HepG2 (cell line): ENCODE data around the gene NFE2L2. TPM values are rescaled to one million over a fixed set of nuclear protein-coding genes. Genes with fewer than 3 reads are reported as not detected.

Experiments used
- CBX5 ChIP-seq: sonication (generic); formaldehyde crosslinking; IDR thresholded peaks from 2 replicates; pipeline ENCODE4 v1.4.0; 2020; ENCODE audit warnings: missing genetic modification reagents, borderline replicate concordance
- FOXA1 ChIP-seq, 2 experiments: fragments of 450-650 bp in 1 of 2; sonication (generic) in 1 of 2; formaldehyde crosslinking in 1 of 2; IDR thresholded peaks; 2 replicates each; pipeline versions ENCODE4 v1.4.0 to v1.6.1; 2016 to 2020; ENCODE audit warnings: missing genetic modification reagents in 1 of 2
- HNF4G ChIP-seq, 2 experiments: sonication (generic) in 1 of 2; formaldehyde crosslinking in 1 of 2; IDR thresholded peaks; 2 replicates each; pipeline versions ENCODE4 v1.4.0 to v1.6.1; 2011 to 2020; ENCODE audit warnings: borderline replicate concordance in 2 of 2, low read depth in 2 of 2, mild to moderate bottlenecking in 2 of 2, low read length in 1 of 2, missing genetic modification reagents in 1 of 2, moderate library complexity in 1 of 2
- KLF6 ChIP-seq: IDR thresholded peaks from 2 replicates; pipeline ENCODE4 v1.8.0; 2016; ENCODE audit warnings: missing biosample characterization, missing genetic modification reagents
- NCOA2 ChIP-seq: sonication (generic); formaldehyde crosslinking; IDR thresholded peaks from 2 replicates; pipeline ENCODE4 v1.8.0; 2022; ENCODE audit warnings: inconsistent platforms
- NFKB2 ChIP-seq: sonication (generic); formaldehyde crosslinking; IDR thresholded peaks from 2 replicates; pipeline ENCODE4 v1.4.0; 2020; ENCODE audit warnings: missing genetic modification reagents, borderline replicate concordance
- NKX3-1 ChIP-seq: sonication (generic); formaldehyde crosslinking; IDR thresholded peaks from 2 replicates; pipeline ENCODE4 v1.5.0; 2020; ENCODE audit warnings: missing genetic modification reagents
- PHF21A ChIP-seq: sonication (generic); formaldehyde crosslinking; IDR thresholded peaks from 2 replicates; pipeline ENCODE4 v1.5.0; 2020; ENCODE audit warnings: mild to moderate bottlenecking, missing genetic modification reagents
- SOX6 ChIP-seq, 2 experiments: fragments of 450-650 bp in 1 of 2; sonication (generic) in 1 of 2; formaldehyde crosslinking in 1 of 2; IDR thresholded peaks; 2 replicates each; pipeline versions ENCODE4 v1.4.0 to v1.6.1; 2017 to 2020; ENCODE audit warnings: antibody characterized with exemption in 1 of 2, mild to moderate bottlenecking in 1 of 2, missing genetic modification reagents in 1 of 2
- ZFP41 ChIP-seq: sonication (generic); formaldehyde crosslinking; IDR thresholded peaks from 2 replicates; pipeline ENCODE4 v1.4.0; 2020; ENCODE audit warnings: mild to moderate bottlenecking, missing genetic modification reagents, borderline replicate concordance
- ZFP62 ChIP-seq: sonication (generic); formaldehyde crosslinking; IDR thresholded peaks from 2 replicates; pipeline ENCODE4 v1.4.0; 2020; ENCODE audit warnings: missing genetic modification reagents
- ZNF629 ChIP-seq: sonication (generic); formaldehyde crosslinking; conservative IDR thresholded peaks from 2 replicates; pipeline ENCODE4 v1.5.0; 2020; ENCODE audit warnings: missing genetic modification reagents
- ZNF761 ChIP-seq: sonication (generic); formaldehyde crosslinking; conservative IDR thresholded peaks from 2 replicates; pipeline ENCODE4 v1.4.0; 2020; ENCODE audit warnings: mild to moderate bottlenecking, missing genetic modification reagents
- ZNF788 ChIP-seq: sonication (generic); formaldehyde crosslinking; IDR thresholded peaks from 2 replicates; pipeline ENCODE4 v1.5.0; 2020; ENCODE audit warnings: mild to moderate bottlenecking, missing genetic modification reagents, borderline replicate concordance
- polyA plus RNA-seq, 8 experiments: library from polyadenylated mRNA; depleted of rRNA in 3 of 8; stranded (reverse) in 7 of 8; unstranded in 1 of 8; fragments of >200 nt; fragmentation: Illumina TruSeq in 4 of 8; extraction: Trizol in 4 of 8; gene quantifications; 2 replicates each; pipeline versions ENCODE4 v1.2.1 to v1.2.3, GENCODE V29; 2011 to 2016; ENCODE audit warnings: low read depth in 4 of 8, missing spikeins in 1 of 8, mixed read lengths in 1 of 8; ENCODE audit not compliant: insufficient read depth in 1 of 8
- total RNA-seq, 5 experiments: library from RNA; depleted of rRNA; stranded (reverse); fragments of >200 nt; fragmentation: Illumina TruSeq; extraction: Trizol; gene quantifications; 2 replicates each; pipeline ENCODE4 v1.2.3, GENCODE V29; 2016; ENCODE audit warnings: low read depth in 1 of 5
- TF ChIP-seq, protein P1 (sequence below): sonication (generic); formaldehyde crosslinking; IDR thresholded peaks from 2 replicates; pipeline ENCODE4 v1.5.1; 2020; ENCODE audit warnings: mild to moderate bottlenecking, missing genetic modification reagents, borderline replicate concordance
- TF ChIP-seq, protein P2 (sequence below): sonication (generic); formaldehyde crosslinking; IDR thresholded peaks from 2 replicates; pipeline ENCODE4 v1.9.0; 2021; ENCODE audit warnings: missing genetic modification reagents, mild to moderate bottlenecking, borderline replicate concordance
- TF ChIP-seq, protein P3 (sequence below): sonication (generic); formaldehyde crosslinking; IDR thresholded peaks from 2 replicates; pipeline ENCODE4 v1.4.0; 2020; ENCODE audit warnings: missing genetic modification reagents
- TF ChIP-seq, protein P4 (sequence below): sonication (generic); formaldehyde crosslinking; IDR thresholded peaks from 2 replicates; pipeline ENCODE4 v1.4.0; 2020; ENCODE audit warnings: mild to moderate bottlenecking, low read depth, missing genetic modification reagents
- TF ChIP-seq, protein P5 (sequence below): sonication (generic); formaldehyde crosslinking; IDR thresholded peaks from 2 replicates; pipeline ENCODE4 v1.4.0; 2020; ENCODE audit warnings: mild to moderate bottlenecking, low read depth, missing genetic modification reagents

NFE2L2 gene
- total and polyA plus RNA-seq, 2 of the 13 experiments (the other 11 are each of a cell fraction or from before 2014, with no cell fraction given) = 84.6 to 215 TPM

DNA sequence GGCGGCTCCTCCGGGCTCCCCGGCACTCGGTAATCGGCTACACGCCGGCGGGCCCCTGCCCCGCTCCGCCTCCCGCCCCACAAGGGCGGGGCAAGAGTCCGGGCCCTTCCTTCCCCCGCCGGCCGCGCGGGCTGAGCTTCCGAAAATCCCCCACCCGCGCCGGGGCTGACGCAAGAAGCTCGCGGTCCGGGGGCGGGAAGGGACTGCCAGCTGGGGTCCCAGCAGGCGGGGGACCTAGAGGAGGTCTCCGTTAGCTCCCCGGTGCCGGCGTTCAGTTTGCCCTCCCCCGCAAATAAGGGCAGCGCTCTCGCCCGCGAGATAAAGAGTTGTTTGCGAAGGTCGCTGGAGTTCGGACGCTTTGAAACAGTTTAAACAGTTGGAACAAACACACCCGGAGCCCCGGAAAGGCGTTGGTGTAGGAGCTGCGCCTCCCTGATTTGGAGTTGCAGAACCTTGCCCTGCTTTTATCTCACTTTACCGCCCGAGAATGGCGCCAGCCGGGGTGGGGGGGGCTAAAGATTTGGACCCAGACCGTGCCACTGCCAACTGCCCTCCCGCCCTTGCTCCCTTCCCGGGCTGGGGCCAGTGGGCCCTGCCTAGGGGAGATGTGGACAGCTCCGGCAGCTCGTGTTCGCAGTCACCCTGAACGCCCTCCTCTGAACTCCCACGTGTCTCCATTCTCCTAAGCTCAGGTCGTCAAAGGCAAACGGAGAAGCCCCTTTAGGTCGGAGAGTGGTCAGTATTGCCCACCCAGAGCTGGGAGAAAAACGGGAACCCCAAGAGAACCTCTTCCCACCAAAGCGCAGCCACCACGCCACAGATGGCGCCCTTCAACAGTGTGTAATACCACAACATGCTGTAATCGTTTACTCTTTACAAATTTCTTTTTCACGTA is at the start of gene NFE2L2 (continued):
- TF ChIP-seq, protein P1, sequence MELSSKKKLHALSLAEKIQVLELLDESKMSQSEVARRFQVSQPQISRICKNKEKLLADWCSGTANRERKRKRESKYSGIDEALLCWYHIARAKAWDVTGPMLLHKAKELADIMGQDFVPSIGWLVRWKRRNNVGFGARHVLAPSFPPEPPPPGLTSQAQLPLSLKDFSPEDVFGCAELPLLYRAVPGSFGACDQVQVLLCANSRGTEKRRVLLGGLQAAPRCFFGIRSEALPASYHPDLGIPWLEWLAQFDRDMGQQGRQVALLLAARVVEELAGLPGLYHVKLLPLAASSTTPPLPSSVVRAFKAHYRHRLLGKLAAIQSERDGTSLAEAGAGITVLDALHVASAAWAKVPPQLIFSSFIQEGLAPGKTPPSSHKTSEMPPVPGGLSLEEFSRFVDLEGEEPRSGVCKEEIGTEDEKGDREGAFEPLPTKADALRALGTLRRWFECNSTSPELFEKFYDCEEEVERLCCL (CRISPR knock-in tag) = no peak; the same call in 1 of the 2 replicates
- peak; percentile 44 for TF ChIP-seq ZNF629 (CRISPR knock-in tag)
- TF ChIP-seq, protein P2, sequence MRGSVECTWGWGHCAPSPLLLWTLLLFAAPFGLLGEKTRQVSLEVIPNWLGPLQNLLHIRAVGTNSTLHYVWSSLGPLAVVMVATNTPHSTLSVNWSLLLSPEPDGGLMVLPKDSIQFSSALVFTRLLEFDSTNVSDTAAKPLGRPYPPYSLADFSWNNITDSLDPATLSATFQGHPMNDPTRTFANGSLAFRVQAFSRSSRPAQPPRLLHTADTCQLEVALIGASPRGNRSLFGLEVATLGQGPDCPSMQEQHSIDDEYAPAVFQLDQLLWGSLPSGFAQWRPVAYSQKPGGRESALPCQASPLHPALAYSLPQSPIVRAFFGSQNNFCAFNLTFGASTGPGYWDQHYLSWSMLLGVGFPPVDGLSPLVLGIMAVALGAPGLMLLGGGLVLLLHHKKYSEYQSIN (CRISPR knock-in tag) = no peak
- peak; percentile 78; the same call in 1 of the 2 replicates for TF ChIP-seq ZNF788 (CRISPR knock-in tag)
- TF ChIP-seq, protein P3, sequence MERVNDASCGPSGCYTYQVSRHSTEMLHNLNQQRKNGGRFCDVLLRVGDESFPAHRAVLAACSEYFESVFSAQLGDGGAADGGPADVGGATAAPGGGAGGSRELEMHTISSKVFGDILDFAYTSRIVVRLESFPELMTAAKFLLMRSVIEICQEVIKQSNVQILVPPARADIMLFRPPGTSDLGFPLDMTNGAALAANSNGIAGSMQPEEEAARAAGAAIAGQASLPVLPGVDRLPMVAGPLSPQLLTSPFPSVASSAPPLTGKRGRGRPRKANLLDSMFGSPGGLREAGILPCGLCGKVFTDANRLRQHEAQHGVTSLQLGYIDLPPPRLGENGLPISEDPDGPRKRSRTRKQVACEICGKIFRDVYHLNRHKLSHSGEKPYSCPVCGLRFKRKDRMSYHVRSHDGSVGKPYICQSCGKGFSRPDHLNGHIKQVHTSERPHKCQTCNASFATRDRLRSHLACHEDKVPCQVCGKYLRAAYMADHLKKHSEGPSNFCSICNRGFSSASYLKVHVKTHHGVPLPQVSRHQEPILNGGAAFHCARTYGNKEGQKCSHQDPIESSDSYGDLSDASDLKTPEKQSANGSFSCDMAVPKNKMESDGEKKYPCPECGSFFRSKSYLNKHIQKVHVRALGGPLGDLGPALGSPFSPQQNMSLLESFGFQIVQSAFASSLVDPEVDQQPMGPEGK (CRISPR knock-in tag) = peak; percentile 99
- TF ChIP-seq CBX5 (CRISPR knock-in tag) = peak; percentile 70
- TF ChIP-seq ZFP41 = no peak
- TF ChIP-seq, protein P4, sequence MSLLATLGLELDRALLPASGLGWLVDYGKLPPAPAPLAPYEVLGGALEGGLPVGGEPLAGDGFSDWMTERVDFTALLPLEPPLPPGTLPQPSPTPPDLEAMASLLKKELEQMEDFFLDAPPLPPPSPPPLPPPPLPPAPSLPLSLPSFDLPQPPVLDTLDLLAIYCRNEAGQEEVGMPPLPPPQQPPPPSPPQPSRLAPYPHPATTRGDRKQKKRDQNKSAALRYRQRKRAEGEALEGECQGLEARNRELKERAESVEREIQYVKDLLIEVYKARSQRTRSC (CRISPR knock-in tag) = no peak
- peak; percentile 74; the same call in 1 of the 2 replicates for TF ChIP-seq NFKB2 (CRISPR knock-in tag)
- peak; percentile 93 for TF ChIP-seq NCOA2 (CRISPR knock-in tag)
- no peak for TF ChIP-seq FOXA1 (IDR thresholded peaks at IDR 0.05)
- TF ChIP-seq FOXA1 (CRISPR knock-in tag; IDR thresholded peaks at IDR 0.05) = peak; percentile 89
- peak; percentile 89 for TF ChIP-seq HNF4G (IDR thresholded peaks at IDR 0.05; ENCODE audit: borderline replicate concordance, low read depth, low read length)
- peak; percentile 87 for TF ChIP-seq HNF4G (CRISPR knock-in tag; IDR thresholded peaks at IDR 0.05; ENCODE audit: borderline replicate concordance, low read depth)
- TF ChIP-seq KLF6 (CRISPR knock-in tag) = peak; percentile 78; the same call in 1 of the 2 replicates
- TF ChIP-seq, protein P5, sequence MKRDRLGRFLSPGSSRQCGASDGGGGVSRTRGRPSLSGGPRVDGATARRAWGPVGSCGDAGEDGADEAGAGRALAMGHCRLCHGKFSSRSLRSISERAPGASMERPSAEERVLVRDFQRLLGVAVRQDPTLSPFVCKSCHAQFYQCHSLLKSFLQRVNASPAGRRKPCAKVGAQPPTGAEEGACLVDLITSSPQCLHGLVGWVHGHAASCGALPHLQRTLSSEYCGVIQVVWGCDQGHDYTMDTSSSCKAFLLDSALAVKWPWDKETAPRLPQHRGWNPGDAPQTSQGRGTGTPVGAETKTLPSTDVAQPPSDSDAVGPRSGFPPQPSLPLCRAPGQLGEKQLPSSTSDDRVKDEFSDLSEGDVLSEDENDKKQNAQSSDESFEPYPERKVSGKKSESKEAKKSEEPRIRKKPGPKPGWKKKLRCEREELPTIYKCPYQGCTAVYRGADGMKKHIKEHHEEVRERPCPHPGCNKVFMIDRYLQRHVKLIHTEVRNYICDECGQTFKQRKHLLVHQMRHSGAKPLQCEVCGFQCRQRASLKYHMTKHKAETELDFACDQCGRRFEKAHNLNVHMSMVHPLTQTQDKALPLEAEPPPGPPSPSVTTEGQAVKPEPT (CRISPR knock-in tag) = no peak
- TF ChIP-seq ZFP62 (CRISPR knock-in tag) = 0 out of 2 replicates have a peak, but pooled peaks have one; percentile 81
- no peak; the same call in 1 of the 2 replicates for TF ChIP-seq NKX3-1 (CRISPR knock-in tag)
- TF ChIP-seq PHF21A (CRISPR knock-in tag) = peak; percentile 98
- TF ChIP-seq SOX6 (IDR thresholded peaks at IDR 0.05) = no peak
- TF ChIP-seq SOX6 (CRISPR knock-in tag; IDR thresholded peaks at IDR 0.05) = peak; percentile 97
- peak; percentile 71 for TF ChIP-seq ZNF761 (CRISPR knock-in tag)
